Measurements from ENCODE around the gene TPD52L3.
A peak's percentile ranks its signal among the peaks of the same experiment; 100 is the strongest.

The TPD52L3 gene

DNA sequence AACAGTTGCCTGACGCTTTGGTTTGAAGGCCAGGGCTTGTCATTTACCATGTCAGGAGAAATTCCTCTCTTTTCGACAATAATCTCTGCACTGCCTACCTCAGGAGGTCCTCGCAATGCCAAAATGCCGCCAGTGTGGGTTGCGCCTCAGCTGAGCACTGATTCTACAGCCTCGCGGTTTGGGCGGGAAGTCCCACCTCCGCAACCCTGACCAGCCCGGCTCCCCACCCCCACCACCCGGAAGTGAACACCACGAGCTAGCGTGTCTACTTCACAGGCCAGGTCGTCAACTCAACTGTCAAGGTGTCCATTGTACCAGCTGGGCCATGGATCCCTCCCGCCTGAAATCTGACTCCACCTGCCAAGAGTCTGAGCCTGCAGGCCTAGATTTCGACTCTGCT is at the start of gene TPD52L3:
Gene TPD52L3, plus strand, starts transcription at position 273 of the 400 bp plus-strand sequence. CDS start 221 bp downstream, outside the sequence.
- no peak for DNase-seq

DNA sequence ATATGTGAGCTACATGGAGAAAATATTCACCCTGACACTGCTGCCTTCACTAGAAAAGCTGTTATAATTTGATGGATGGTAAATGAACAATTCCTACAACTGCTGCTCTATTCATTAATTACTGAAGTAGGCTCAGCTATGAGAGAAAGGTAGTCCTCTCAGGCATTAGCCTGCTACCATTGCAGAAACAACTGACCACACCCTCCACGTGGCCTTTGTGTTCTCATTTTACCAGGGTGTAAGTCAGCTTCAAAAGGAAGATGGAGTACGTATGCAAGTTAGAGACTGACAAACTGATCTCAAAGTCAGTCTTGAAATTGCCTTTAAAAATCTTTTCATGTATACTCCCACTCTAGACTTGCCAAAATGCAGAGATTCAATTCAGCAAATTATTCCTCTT is 26.3 kb upstream of the TPD52L3 start:
- no peak for DNase-seq

DNA sequence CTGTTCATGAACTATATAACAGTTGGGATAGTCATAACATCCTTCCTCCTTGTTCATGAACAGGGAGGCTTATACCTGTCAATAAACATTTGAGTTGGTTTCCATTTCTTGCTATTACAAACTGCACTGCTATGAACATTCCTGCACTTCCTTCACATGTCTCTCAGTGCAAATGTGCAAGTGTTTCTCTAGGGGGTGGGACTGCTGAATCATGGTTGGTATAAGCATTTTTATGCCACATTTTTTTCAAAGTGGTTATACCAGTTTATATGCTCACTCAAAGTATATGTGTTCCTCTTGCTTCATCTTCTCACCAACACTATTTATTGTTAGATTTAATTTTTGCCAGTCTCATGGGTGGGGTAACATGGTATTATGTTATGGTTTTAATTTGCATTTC is 25.8 kb upstream of the TPD52L3 start:
- DNase-seq = no peak

DNA sequence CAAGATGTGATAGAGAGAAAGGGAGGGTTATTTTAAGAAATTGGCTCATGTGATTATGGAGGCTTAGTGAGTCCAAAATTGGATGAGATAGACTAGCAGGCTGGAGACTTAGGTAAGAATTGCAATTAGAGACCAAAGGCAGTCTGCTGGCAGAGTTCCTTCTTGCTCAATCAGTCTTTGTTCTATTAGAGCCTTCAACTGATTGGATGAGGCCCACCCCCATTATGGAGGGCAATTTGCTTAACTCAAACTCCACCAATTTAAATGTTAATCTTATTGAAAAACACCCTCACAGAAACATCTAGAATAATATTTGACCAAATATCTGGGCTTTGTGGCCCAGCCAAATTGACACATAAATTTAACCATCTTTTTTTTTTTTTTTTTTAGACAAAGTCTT is 23.9 kb upstream of the TPD52L3 start:
- no peak for DNase-seq

DNA sequence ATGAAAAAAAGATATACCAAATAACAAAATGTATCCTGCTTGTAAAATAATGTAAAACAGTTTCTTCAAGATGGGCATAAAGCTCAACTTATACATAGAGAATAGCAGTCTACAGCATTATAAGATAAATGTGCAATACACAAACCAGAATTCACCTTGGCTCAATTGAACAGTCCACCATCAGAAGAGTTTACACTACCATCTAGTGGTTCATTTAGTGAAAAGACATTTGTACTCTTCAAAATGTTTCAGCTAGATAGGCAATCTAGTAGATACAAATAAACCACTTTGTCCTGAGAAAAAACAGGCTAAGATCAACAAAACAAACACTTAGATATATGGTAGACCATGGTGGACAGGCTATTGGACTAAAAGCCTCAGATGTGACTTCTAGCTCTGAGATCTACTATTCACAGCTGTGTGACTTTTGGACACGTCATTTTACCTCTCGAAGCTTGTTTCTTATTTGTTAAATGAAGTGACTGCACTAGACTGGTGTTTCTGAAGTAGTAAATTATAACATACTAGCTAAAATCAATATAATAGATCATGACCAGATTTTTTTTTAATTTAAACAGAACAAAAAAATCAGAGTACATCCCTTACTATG is 22.1 kb upstream of the TPD52L3 start:
- peak in 1 of 2 experiments; percentile 18 for DNase-seq

DNA sequence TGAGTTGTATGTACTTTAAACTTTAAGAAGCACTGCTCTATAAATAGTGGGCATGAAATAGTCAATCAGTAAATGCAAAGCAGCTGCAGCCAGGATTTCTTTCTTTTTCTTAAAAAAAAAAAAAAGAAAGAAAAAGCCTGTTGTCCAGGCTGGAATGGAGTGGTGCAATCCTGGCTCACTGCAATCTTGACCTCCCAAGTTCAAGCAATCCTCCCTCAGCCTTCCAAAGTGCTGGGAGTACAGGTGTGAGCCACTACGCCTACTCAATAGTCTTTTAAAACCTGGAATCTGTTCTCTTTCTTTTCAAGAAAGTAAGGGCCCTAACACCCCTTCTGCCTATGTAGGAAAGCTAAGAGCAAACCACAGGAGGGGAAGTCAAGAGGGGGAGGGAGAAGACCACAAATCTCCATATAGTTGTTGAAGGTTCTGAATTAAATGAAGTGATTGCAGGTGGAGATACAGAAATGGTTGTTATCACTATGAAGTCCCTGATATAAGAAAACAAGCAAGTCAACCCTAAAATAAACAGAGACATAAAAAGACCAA is 20.6 kb upstream of the TPD52L3 start:
- DNase-seq = no peak

DNA sequence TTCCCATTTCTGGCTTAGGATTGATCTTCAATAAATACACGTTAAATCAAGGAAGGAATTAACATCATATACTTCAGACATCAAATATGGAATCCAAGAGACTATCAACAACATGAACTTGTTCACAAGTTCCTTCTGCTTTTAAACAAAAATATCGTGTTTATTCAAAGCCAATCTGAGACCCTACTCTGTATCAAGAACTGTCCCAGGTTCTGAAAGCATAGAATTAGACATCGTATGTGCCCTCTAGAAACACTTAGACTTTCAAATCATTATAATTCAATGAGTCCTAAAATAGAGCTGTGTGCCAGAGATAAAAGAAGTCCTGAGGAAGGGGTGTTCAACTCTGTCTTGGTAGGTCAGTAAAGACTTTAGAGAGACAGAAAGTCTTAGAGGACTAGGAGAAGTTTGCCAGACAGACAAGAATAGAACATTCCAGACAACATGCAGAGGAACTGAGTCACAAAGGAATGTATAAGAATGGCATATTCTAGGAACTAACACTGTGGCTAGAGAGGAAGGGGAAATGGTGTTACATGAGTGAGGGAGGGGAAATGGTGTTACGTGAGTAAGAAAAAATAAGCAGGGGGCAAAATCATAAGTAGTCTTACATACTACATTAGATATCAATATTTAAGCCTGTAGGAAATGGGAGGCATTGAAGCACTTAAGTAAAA is 2.9 kb downstream of the TPD52L3 start:
- no peak for DNase-seq

DNA sequence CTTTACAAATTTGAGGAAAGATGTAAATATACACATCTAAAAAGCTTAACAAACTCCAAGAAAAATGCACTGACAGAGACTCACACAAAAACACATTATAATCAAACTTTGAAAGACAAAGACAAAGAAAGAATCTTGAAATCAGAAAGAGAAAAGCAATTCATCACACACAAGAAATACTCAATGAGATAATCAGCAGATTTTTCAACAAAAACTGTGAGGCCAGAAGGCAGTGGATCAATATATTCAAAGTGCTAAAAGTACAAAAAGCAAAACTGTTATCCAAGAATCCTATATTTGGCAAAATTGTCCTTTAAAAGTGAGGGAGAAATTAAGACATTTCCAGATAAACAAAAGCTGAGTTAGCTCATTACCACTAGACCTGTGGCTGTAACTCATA is 6.1 kb downstream of the TPD52L3 start:
- no peak for DNase-seq

DNA sequence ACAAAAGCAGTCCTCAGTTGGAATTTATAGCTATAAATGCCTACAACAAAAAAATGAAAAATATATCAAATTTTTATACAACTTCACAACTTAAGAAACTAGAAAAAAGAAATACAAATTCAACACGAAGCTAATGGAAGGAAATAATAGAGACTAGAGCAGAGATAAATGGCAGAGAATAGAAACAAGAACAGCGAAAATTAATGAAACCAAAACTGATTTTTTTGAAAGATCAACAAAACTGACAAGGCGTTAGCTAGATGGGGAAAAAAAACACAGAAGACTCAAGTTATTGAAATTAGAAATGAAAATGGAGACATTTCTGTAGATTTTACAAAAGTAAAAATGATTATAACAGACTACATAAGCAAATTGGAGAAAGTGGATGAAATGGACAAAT is 20.6 kb downstream of the TPD52L3 start:
- no peak for DNase-seq

DNA sequence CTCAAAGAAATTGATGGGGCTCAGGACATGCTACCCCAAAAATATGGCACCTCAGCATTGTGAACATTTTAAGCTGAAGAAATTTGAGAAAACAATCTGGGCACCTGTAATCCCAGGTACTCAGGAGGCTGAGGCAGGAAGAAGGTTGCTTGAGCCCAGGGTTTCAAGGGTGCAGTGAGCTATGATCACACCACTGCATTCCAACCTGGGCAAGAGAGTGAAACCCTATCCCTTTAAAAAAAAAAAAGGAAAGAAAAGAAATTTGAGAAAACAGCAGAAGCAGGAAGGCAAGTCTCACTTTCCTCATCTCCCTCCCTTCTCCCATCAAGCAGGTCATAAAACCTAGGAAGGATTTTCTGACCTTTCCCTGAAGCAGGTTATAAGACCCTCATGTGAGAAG is 23.6 kb downstream of the TPD52L3 start:
- DNase-seq = no peak

DNA sequence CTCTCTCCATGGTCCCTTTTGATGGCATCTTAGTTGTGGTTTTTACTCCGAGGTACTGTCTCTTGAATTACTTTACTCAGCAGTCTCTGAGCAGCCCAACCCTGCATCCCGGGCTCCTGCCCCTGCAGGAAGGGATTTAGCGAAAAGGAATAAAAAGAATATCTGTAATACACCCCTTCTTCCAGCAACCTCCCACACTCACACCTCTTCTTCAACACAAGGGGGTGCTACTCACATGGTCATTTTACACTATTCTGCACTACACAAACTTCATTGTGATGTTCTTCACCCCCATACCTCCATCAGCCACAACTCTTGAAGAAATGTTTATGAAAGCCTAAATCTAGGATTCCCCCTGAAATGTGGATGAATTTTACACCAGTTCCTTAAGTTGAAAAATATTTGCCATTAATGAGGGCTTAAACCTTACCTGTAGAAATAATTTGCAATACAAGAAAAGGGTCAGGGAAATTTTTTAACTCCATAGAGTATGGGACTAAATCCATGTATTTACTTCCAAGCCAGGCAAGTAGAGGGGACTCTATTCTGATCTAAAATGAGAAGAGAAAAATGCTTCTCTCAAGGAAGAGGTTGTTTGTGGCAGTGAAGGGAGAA is 26.0 kb downstream of the TPD52L3 start:
- peak; percentile 16 to 22 for DNase-seq

DNA sequence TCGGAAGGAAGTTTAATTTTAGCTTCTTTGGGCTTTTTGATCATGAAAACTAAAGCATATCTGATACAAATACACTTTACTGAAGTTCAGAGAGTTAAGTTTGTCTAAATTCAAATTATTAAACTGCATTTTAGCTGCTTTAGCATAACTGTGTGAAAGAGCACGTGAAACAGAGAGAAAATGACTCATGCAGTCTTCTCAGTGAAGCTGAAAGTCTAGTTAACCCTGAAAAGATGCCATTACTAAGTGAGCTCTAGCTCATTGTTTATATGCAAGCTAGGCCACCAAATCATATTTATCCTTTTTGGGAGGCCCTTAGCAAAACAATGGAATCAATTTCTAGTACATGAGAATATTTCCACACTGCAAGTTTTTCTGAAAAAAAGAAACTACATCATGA is 27.6 kb downstream of the TPD52L3 start:
- DNase-seq = no peak

DNA sequence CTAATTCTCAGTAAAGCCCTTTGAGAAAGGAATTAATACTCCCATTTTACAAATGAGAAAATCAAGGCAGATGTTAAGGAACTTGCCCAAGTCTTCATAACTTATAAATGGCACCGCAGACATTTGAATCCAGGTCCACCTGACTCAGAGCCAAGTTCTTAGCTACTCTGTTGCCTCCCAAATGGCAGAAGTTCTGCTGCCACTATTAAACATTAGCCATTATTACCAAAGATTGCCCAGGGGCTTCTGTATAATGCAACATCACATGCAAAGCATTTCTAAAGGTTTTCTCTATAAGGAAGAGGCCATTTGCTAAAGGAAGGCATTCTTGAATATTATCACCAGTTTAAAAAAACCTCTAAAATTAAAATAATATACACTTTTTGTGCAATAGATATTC is 28.3 kb downstream of the TPD52L3 start:
- DNase-seq = no peak

DNA sequence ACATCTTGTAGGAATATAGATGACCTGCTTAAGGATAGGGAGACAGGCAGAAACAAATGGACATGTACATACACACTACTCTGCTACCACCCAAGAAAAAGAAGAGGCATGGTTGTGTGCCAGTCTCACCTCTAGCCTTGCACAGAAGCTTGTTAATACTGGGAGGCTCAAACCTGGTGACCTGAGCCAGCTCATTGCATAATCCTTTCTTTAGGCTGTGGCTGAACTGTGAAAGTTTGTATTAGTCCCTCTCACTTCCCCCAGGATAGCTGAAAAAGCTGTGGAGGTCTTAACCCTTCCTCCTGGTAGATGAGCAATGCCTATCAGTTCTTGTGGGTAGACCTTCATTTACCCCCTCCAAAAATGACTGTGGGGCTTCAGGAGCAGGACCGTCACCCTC is 28.7 kb downstream of the TPD52L3 start:
- DNase-seq = no peak

DNA sequence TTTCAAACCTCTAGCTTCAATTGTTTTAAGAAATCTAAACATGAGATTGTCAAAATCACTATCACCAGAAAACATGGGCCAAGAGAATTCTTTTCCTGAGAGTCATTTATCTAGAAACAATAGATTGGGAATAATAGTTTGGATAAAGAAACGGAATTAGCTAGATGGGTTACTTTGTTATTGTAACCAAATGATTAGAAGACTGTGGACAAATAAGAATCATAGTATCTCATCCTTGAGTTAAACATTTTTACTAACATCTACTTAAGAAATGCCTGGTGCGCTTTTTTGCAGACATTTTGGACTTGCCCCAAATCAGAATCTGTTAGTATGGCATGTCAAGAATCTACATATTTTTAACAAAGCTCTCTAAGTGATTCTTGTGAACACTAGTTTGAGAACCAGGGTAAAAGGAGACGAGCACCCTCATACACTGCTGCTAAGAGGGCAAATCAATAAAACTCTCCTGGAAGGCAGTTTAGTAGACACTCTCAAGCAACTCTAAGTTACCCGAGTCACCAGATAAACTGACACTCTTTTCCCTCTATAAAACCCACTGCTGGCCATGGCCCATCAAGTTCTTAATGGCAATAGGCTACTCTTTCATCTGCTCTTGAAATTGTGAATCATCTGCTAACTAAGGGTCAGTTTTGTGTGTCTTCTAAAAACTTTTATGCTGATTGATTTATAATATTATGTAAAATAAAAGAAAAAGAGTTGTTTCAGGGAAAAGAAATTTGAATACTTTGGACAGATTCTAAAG is 39.1 kb downstream of the TPD52L3 start:
- no peak for DNase-seq

DNA sequence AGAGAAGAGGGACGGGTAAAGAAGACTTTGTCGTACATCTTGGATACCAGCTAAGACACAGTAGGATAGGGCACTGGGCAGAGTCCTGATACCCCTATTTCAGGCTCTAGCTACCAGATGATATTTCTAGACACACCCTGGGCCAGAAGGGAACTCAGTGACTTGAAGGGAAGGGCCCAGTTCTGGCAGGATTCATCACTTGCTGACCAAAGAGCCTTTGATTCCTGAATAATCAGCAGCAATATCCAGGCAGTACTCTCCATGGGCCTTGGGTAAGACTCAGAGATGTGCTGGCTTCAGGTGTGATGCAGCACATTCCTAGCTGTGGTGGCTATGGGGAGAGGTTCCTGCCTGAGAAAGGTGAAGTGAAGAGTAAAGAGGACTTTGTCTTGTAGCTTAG is 40.7 kb downstream of the TPD52L3 start:
- no peak for DNase-seq

Measured in SHP77 (cell line).